ENCODE results near the gene TENT4B. TPM values are rescaled to one million over a fixed set of nuclear protein-coding genes. Genes with fewer than 3 reads are reported as not detected.

Gene TENT4B
- total RNA-seq, 1 donor: 38.7 TPM

DNA sequence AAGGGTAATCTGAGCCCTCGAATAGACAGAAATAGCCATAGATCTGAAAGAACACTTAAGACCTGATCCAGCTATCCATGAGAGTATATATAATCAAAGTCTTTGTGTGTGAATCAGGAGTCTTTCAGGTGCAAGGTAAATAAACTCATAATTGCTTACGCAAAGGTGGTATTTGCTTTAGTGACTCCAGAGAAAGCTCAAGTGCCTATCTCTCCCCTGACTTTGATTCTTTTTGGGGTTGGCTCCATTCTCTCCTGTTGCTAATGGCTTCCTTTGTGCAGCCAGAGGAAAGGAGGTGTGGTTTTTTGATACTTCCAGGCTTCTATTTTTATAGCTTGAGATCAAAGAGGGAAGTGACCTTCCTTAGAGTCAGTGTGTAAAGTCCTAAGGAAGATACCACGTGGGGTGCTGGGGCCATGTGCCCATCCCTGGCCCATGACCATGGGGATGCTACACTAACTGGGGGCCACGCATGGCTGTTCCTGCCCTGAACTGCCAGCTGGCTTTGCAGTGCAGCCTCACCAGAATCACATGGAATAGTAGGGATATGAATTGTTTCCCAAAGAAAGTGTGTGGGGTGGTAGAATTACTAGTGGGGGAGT lies 45.8 kb downstream of the TENT4B start:
- Histone ChIP-seq H3K27me3 (ENCODE audit: insufficient read depth, low read length) (no peaks in the 10 kb centered on the region), H3K4me3 (ENCODE audit: low read length) (no peak overlapping the region), H3K4me1 (ENCODE audit: insufficient read depth, low read length) (peaks cover 39% of the 10 kb centered on the region), H3K9me3 (ENCODE audit: low read depth, low read length) (no peaks in the 10 kb centered on the region)

GRCh38 chr16:50201787-50202186 lies 48.7 kb downstream of the TENT4B start:
- Histone ChIP-seq H3K4me1 (ENCODE audit: insufficient read depth, low read length) (peaks cover 26% of the 10 kb centered on the region), H3K9me3 (ENCODE audit: low read depth, low read length) (no peaks in the 10 kb centered on the region), H3K27me3 (ENCODE audit: insufficient read depth, low read length) (no peaks in the 10 kb centered on the region), H3K4me3 (ENCODE audit: low read length) (no peak overlapping the region)

- Histone ChIP-seq H3K4me1 (ENCODE audit: insufficient read depth, low read length) (peaks cover 24% of the 10 kb centered on the region), H3K9me3 (ENCODE audit: low read depth, low read length) (no peaks in the 10 kb centered on the region), H3K4me3 (ENCODE audit: low read length) (no peak overlapping the region), H3K27me3 (ENCODE audit: insufficient read depth, low read length) (no peaks in the 10 kb centered on the region)
These were observed 50.0 kb downstream of the TENT4B start for GRCh38 chr16:50202926-50203624.

- no peak overlapping the region for H3K4me3 ChIP-seq (ENCODE audit: low read length)
- no peaks in the 10 kb centered on the region for H3K9me3 ChIP-seq (ENCODE audit: low read depth, low read length)
- peaks cover 28% of the 10 kb centered on the region for H3K4me1 ChIP-seq (ENCODE audit: insufficient read depth, low read length)
- H3K27me3 ChIP-seq (ENCODE audit: insufficient read depth, low read length): no peaks in the 10 kb centered on the region
These were observed 50.6 kb downstream of the TENT4B start for GRCh38 chr16:50203681-50204080.

GRCh38 chr16:50204453-50205108 lies 51.5 kb downstream of the TENT4B start:
- Histone ChIP-seq H3K27me3 (ENCODE audit: insufficient read depth, low read length) (no peaks in the 10 kb centered on the region), H3K4me3 (ENCODE audit: low read length) (no peak overlapping the region), H3K9me3 (ENCODE audit: low read depth, low read length) (no peaks in the 10 kb centered on the region), H3K4me1 (ENCODE audit: insufficient read depth, low read length) (peaks cover 30% of the 10 kb centered on the region)

DNA sequence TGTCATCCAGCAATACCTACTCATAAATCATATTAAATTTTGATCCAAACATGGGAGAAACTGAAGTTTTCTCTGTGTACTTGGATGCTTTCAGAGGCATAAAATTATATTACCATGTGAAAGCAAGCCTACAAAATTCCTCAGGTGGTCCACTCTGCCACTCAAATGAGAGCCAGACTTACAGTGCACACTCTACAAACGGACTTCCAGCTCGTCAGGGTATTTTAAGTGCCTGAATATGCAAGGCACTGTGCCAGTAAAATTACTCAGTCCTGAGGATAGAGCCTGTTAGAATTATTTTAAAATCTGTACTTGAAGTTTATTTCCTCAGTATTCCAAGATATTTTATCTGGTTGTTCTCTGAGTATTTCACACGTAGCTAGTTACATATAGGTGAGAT lies 54.5 kb downstream of the TENT4B start:
- no peaks in the 10 kb centered on the region for H3K27me3 ChIP-seq (ENCODE audit: insufficient read depth, low read length)
- H3K4me1 ChIP-seq (ENCODE audit: insufficient read depth, low read length): peaks cover 34% of the 10 kb centered on the region
- H3K4me3 ChIP-seq (ENCODE audit: low read length): no peak overlapping the region
- no peaks in the 10 kb centered on the region for H3K9me3 ChIP-seq (ENCODE audit: low read depth, low read length)

GRCh38 chr16:50208460-50208931 lies 55.4 kb downstream of the TENT4B start:
- Histone ChIP-seq H3K9me3 (ENCODE audit: low read depth, low read length) (no peaks in the 10 kb centered on the region), H3K27me3 (ENCODE audit: insufficient read depth, low read length) (no peaks in the 10 kb centered on the region), H3K4me1 (ENCODE audit: insufficient read depth, low read length) (peaks cover 34% of the 10 kb centered on the region), H3K4me3 (ENCODE audit: low read length) (no peak overlapping the region)

GRCh38 chr16:50209546-50210265 lies 56.6 kb downstream of the TENT4B start:
- no peaks in the 10 kb centered on the region for H3K9me3 ChIP-seq (ENCODE audit: low read depth, low read length)
- no peak overlapping the region for H3K4me3 ChIP-seq (ENCODE audit: low read length)
- no peaks in the 10 kb centered on the region for H3K27me3 ChIP-seq (ENCODE audit: insufficient read depth, low read length)
- peaks cover 34% of the 10 kb centered on the region for H3K4me1 ChIP-seq (ENCODE audit: insufficient read depth, low read length)

- Histone ChIP-seq H3K9me3 (ENCODE audit: low read depth, low read length) (no peaks in the 10 kb centered on the region), H3K4me1 (ENCODE audit: insufficient read depth, low read length) (peaks cover 34% of the 10 kb centered on the region), H3K27me3 (ENCODE audit: insufficient read depth, low read length) (no peaks in the 10 kb centered on the region), H3K4me3 (ENCODE audit: low read length) (no peak overlapping the region)
These were observed 57.3 kb downstream of the TENT4B start for GRCh38 chr16:50210266-50211038.

DNA sequence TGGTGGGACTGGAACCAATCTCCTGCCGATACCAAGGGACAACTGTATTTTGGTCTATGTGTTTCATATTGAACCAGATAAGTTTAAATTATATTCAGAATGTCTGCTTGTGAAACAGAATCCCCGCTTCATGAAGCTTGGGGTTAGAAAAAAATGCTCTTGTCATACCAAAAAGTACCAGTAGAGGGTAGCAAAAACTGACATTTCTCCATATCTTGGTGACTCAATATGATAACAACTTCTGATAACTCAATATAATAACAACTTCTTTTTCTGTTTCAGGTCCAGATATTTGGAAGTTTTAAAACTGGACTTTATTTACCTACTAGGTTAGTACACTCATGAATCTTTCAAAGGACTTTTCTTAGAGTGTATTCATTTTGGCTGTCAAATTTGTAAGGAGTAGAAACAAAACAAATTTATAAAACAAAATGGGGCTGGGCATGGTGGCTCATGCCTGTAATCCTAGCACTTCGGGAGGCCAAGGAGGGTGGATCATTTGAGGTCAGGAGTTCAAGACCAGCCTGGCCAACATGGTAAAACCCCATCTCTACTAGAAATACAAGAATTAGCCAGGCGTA lies 60.9 kb downstream of the TENT4B start:
- Histone ChIP-seq H3K4me1 (ENCODE audit: insufficient read depth, low read length) (peaks cover 19% of the 10 kb centered on the region), H3K27me3 (ENCODE audit: insufficient read depth, low read length) (no peaks in the 10 kb centered on the region), H3K4me3 (ENCODE audit: low read length) (no peak overlapping the region), H3K9me3 (ENCODE audit: low read depth, low read length) (no peaks in the 10 kb centered on the region)

GRCh38 chr16:50215680-50216079 lies 62.6 kb downstream of the TENT4B start:
- no peak overlapping the region for H3K4me3 ChIP-seq (ENCODE audit: low read length)
- H3K4me1 ChIP-seq (ENCODE audit: insufficient read depth, low read length): peaks cover 2% of the 10 kb centered on the region

DNA sequence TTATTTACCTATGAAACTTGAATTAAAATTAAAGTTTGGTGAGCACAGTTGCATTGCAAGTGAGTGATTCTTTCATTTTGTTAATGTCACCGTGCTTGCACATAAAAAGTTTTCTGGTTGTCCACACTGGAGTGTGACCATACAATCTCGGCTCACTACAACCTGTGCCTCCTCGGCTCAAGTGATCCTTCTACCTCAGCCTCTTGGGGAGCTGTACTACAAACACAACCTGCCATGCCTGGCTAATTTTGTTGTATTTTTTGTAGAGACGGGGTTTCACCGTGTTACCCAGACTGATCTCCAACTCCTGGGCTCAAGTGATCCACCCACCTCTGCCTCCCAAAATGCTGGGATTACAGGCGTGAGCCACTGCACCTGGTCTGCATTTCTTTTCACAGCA lies 63.1 kb downstream of the TENT4B start:
- Histone ChIP-seq H3K4me1 (ENCODE audit: insufficient read depth, low read length) (no peaks in the 10 kb centered on the region), H3K27me3 (ENCODE audit: insufficient read depth, low read length) (no peaks in the 10 kb centered on the region), H3K9me3 (ENCODE audit: low read depth, low read length) (no peaks in the 10 kb centered on the region), H3K4me3 (ENCODE audit: low read length) (no peak overlapping the region)

More at GRCh38 chr16:50215680-50216079, 62.6 kb downstream of the TENT4B start:
- Histone ChIP-seq H3K27me3 (ENCODE audit: insufficient read depth, low read length) (no peaks in the 10 kb centered on the region), H3K9me3 (ENCODE audit: low read depth, low read length) (no peaks in the 10 kb centered on the region)

- H3K9me3 ChIP-seq (ENCODE audit: low read depth, low read length): no peaks in the 10 kb centered on the region
- no peak overlapping the region for H3K4me3 ChIP-seq (ENCODE audit: low read length)
- no peaks in the 10 kb centered on the region for H3K27me3 ChIP-seq (ENCODE audit: insufficient read depth, low read length)
- no peaks in the 10 kb centered on the region for H3K4me1 ChIP-seq (ENCODE audit: insufficient read depth, low read length)
These were observed 66.4 kb downstream of the TENT4B start for GRCh38 chr16:50219402-50219975.

- no peaks in the 10 kb centered on the region for H3K9me3 ChIP-seq (ENCODE audit: low read depth, low read length)
- no peak overlapping the region for H3K4me3 ChIP-seq (ENCODE audit: low read length)
- H3K4me1 ChIP-seq (ENCODE audit: insufficient read depth, low read length): no peaks in the 10 kb centered on the region
- H3K27me3 ChIP-seq (ENCODE audit: insufficient read depth, low read length): no peaks in the 10 kb centered on the region
These were observed 71.2 kb downstream of the TENT4B start for GRCh38 chr16:50224286-50224685.

Data from mononuclear cell (primary cell).